Choroid plexus epithelial cell (primary cell): ENCODE measurements around the gene JTB.

Experiments
- DNase-seq: peaks from one replicate; pipeline ENCODE4 v3.0.0-alpha.2; 2010; ENCODE audit warnings: low read depth
- H3K4me3 ChIP-seq: 2 replicates; pipeline ENCODE4 v1.5.1; 2011; ENCODE audit warnings: low read depth, mild to moderate bottlenecking, control low read depth, low read length, moderate library complexity
- CTCF ChIP-seq: conservative IDR thresholded peaks from 2 replicates; pipeline ENCODE4 v1.5.1; 2011; ENCODE audit warnings: low read depth, mild to moderate bottlenecking, control low read depth, inconsistent platforms, low read length, moderate library complexity

Gene JTB

GRCh38 chr1:153937331-153937730 is 40.1 kb downstream of the JTB start:
- H3K4me3 ChIP-seq = no peak overlapping the region
- TF ChIP-seq CTCF = no peak
- DNase-seq = no peak

GRCh38 chr1:153936011-153936802 is 41.3 kb downstream of the JTB start:
- DNase-seq = no peak
- no peak overlapping the region for H3K4me3 ChIP-seq
- TF ChIP-seq CTCF = no peak

GRCh38 chr1:153934746-153935145 is 42.7 kb downstream of the JTB start:
- no peak for TF ChIP-seq CTCF
- H3K4me3 ChIP-seq = no peak overlapping the region
- DNase-seq = no peak

- no peak for TF ChIP-seq CTCF
- no peak for DNase-seq
- no peak overlapping the region for H3K4me3 ChIP-seq
Measured at GRCh38 chr1:153933955-153934354, 43.5 kb downstream of the JTB start.

GRCh38 chr1:153933430-153933829 is 44.0 kb downstream of the JTB start:
- no peak for DNase-seq
- no peak for TF ChIP-seq CTCF
- no peak overlapping the region for H3K4me3 ChIP-seq

GRCh38 chr1:153932156-153933131 is 45.0 kb downstream of the JTB start:
- H3K4me3 ChIP-seq = no peak overlapping the region
- TF ChIP-seq CTCF = no peak
- DNase-seq = no peak
